Esophagus muscularis mucosa (tissue), 4 donors: ENCODE results near the gene TMTC2. TPM values are rescaled to one million over a fixed set of nuclear protein-coding genes. Genes with fewer than 3 reads are reported as not detected.

Experiments
- DNase-seq: peaks from one replicate; pipeline ENCODE4 v3.0.0-alpha.2; 2017; ENCODE audit errors: extremely low spot score
- H3K27ac ChIP-seq, 4 donors: fragments of 200-600 bp; sonication (generic); replicated peaks in 1 of 4; 1 replicate in 3 of 4; 2 replicates in 1 of 4; pipeline ENCODE4 v1.5.1; 2016 to 2019; ENCODE audit warnings: mild to moderate bottlenecking in 1 of 4
- H3K27me3 ChIP-seq, 4 donors: fragments of 200-600 bp; sonication (generic); one replicate each; pipeline versions ENCODE4 v1.5.1 to v1.6.0; 2016 to 2019
- H3K36me3 ChIP-seq, 4 donors: fragments of 200-600 bp; sonication (generic); one replicate each; pipeline ENCODE4 v1.5.1; 2016 to 2019
- H3K4me1 ChIP-seq, 4 donors: fragments of 200-600 bp; sonication (generic); one replicate each; pipeline ENCODE4 v1.5.1; 2016 to 2019
- H3K4me3 ChIP-seq, 4 donors: fragments of 200-600 bp; sonication (generic); 1 replicate in 2 of 4; 2 replicates in 2 of 4; pipeline ENCODE4 v1.5.1; 2016 to 2019; ENCODE audit warnings: mild to moderate bottlenecking in 4 of 4, moderate library complexity in 1 of 4
- H3K9me3 ChIP-seq, 4 donors: fragments of 200-600 bp; sonication (generic); 1 replicate in 3 of 4; 2 replicates in 1 of 4; pipeline ENCODE4 v1.5.1; 2016 to 2019
- CTCF ChIP-seq, 3 experiments: fragments of 200-600 bp in 2 of 3; fragments of 450-650 bp in 1 of 3; sonication (generic) in 2 of 3; IDR thresholded peaks; one replicate each; pipeline ENCODE4 v1.5.1; 2017 to 2019; ENCODE audit warnings: antibody characterized with exemption in 3 of 3, mild to moderate bottlenecking in 2 of 3, moderate library complexity in 1 of 3
- EP300 ChIP-seq: sonication (generic); formaldehyde crosslinking; IDR thresholded peaks from one replicate; pipeline ENCODE4 v1.6.1; 2017; ENCODE audit warnings: antibody characterized with exemption
- POLR2A ChIP-seq: fragments of 450-650 bp; IDR thresholded peaks from one replicate; pipeline ENCODE4 v1.6.1; 2017; ENCODE audit warnings: antibody characterized with exemption, moderate library complexity, mild to moderate bottlenecking, low read depth
- POLR2AphosphoS5 ChIP-seq, 2 donors: sonication (generic); formaldehyde crosslinking; IDR thresholded peaks; one replicate each; pipeline ENCODE4 v1.6.1; 2017; ENCODE audit warnings: antibody characterized with exemption in 2 of 2
- WGBS: methylation state at CpG from one replicate; pipeline ENCODE4 v1.1.5; 2018; 5-methylcytosine and 5-hydroxymethylcytosine counted together
- intact Hi-C: fragments of 100-400 bp; cut with DNase I; formaldehyde crosslinking; loops from one replicate; pipeline ENCODE4 v1.15.1; 2023
- total RNA-seq, 4 donors: library from RNA; depleted of rRNA; stranded (reverse); fragments of >200 nt; gene quantifications; one replicate each; pipeline versions ENCODE4 v1.1.0 to v1.2.1, GENCODE V29; 2016

Gene TMTC2
- total RNA-seq, 4 donors from 2014 or later, result 4.7 to 8.7 (median 7.3) TPM

- Histone ChIP-seq H3K27me3 (no peaks in the 10 kb centered on the region), H3K36me3 (no peaks in the 10 kb centered on the region), H3K9me3 (no peaks in the 10 kb centered on the region), H3K27ac (no peak overlapping the region), H3K4me1 (peaks cover 0 to 3% (median 0%) of the 10 kb centered on the region in 4 donors), H3K4me3 (no peak overlapping the region)
- DNase-seq, result no peak
- TF ChIP-seq EP300 (no peak), POLR2AphosphoS5 (IDR thresholded peaks at IDR 0.05) (no peak), CTCF (IDR thresholded peaks at IDR 0.05) (no peak), POLR2A (no peak)
- intact Hi-C loops, result no loop called here
Observed at GRCh38 chr12:82873309-82873708, 186.6 kb downstream of the TMTC2 start.

GRCh38 chr12:82873951-82874350 lies 187.2 kb downstream of the TMTC2 start:
- no peaks in the 10 kb centered on the region for H3K36me3 ChIP-seq
- intact Hi-C loops, result no loop called here
- no peak overlapping the region for H3K27ac ChIP-seq
- no peaks in the 10 kb centered on the region for H3K9me3 ChIP-seq
- H3K4me3 ChIP-seq, result no peak overlapping the region
- H3K4me1 ChIP-seq, result peaks cover 0 to 3% (median 0%) of the 10 kb centered on the region in 4 donors
- WGBS, result 93% methylated on average over 3 of the region's 3 CpGs
- no peak for DNase-seq
- H3K27me3 ChIP-seq, result no peaks in the 10 kb centered on the region
- TF ChIP-seq POLR2AphosphoS5 (IDR thresholded peaks at IDR 0.05), result no peak
- TF ChIP-seq CTCF (IDR thresholded peaks at IDR 0.05), result no peak
- TF ChIP-seq EP300, result no peak
- no peak for TF ChIP-seq POLR2A

GRCh38 chr12:82874945-82875344 lies 188.2 kb downstream of the TMTC2 start:
- H3K27ac ChIP-seq, result no peak overlapping the region

GRCh38 chr12:82876075-82876474 lies 189.4 kb downstream of the TMTC2 start:
- Histone ChIP-seq H3K27me3 (no peaks in the 10 kb centered on the region), H3K9me3 (no peaks in the 10 kb centered on the region), H3K4me3 (no peak overlapping the region), H3K4me1 (peaks cover 2 to 13% (median 8%) of the 10 kb centered on the region in 4 donors), H3K36me3 (no peaks in the 10 kb centered on the region), H3K27ac (no peak overlapping the region)
- intact Hi-C loops, result no loop called here
- no peak for DNase-seq
- WGBS, result 99% methylated on average over 2 of the region's 2 CpGs
- TF ChIP-seq POLR2AphosphoS5 (IDR thresholded peaks at IDR 0.05) (no peak), POLR2A (no peak), EP300 (no peak), CTCF (IDR thresholded peaks at IDR 0.05) (no peak)

More at GRCh38 chr12:82874945-82875344, 188.2 kb downstream of the TMTC2 start:
- TF ChIP-seq CTCF (IDR thresholded peaks at IDR 0.05) (no peak), POLR2A (no peak)
- no peak for DNase-seq
- Histone ChIP-seq H3K4me3 (no peak overlapping the region), H3K36me3 (no peaks in the 10 kb centered on the region), H3K4me1 (peaks cover 0 to 4% (median 1%) of the 10 kb centered on the region in 4 donors), H3K27me3 (no peaks in the 10 kb centered on the region), H3K9me3 (no peaks in the 10 kb centered on the region)
- 86% methylated on average over 1 of the region's 1 CpG for WGBS
- intact Hi-C loops, result no loop called here

- no peak overlapping the region for H3K27ac ChIP-seq
- H3K4me3 ChIP-seq, result no peak overlapping the region
- no peak for DNase-seq
- intact Hi-C loops, result no loop called here
- WGBS, result 86% methylated on average over 1 of the region's 1 CpG
- H3K9me3 ChIP-seq, result no peaks in the 10 kb centered on the region
- no peaks in the 10 kb centered on the region for H3K36me3 ChIP-seq
- no peak for TF ChIP-seq POLR2AphosphoS5 (IDR thresholded peaks at IDR 0.05)
- TF ChIP-seq EP300, result no peak
- no peak for TF ChIP-seq CTCF (IDR thresholded peaks at IDR 0.05)
- no peak for TF ChIP-seq POLR2A
- H3K27me3 ChIP-seq, result no peaks in the 10 kb centered on the region
- peaks cover 0 to 13% (median 8%) of the 10 kb centered on the region in 4 donors for H3K4me1 ChIP-seq
Observed at GRCh38 chr12:82877963-82878362, 191.3 kb downstream of the TMTC2 start.
